Stimulated activated naive CD8-positive, alpha-beta T cell treated with anti-CD3 and anti-CD28 coated beads, Interleukin-15, Interleukin-2, amounts not matched to agents 100 ng/mL and 50 ng/mL, for 24 hours (primary cell): Measurements from ENCODE around the gene WASL.
"Not testable (repeated sequence)": the region's sequence is repeated elsewhere in the genome, so short reads cannot be mapped to it uniquely, and the experiment has no call there.

Experiments used
- H3K27ac Mint-ChIP-seq: one replicate; pipeline ENCODE4 v1.8.0; 2021; ENCODE audit warnings: mild to moderate bottlenecking, mixed read lengths
- H3K27me3 Mint-ChIP-seq: one replicate; pipeline ENCODE4 v1.8.0; 2021; ENCODE audit warnings: mixed read lengths
- H3K36me3 Mint-ChIP-seq: one replicate; pipeline ENCODE4 v1.8.0; 2021; ENCODE audit warnings: low read depth, mixed read lengths
- H3K4me1 Mint-ChIP-seq: one replicate; pipeline ENCODE4 v1.8.0; 2021; ENCODE audit warnings: low read depth, mixed read lengths
- H3K4me3 Mint-ChIP-seq: one replicate; pipeline ENCODE4 v1.8.0; 2021; ENCODE audit warnings: mild to moderate bottlenecking, mixed read lengths
- H3K9me3 Mint-ChIP-seq: one replicate; pipeline ENCODE4 v1.8.0; 2021; ENCODE audit warnings: mixed read lengths

The WASL gene

DNA sequence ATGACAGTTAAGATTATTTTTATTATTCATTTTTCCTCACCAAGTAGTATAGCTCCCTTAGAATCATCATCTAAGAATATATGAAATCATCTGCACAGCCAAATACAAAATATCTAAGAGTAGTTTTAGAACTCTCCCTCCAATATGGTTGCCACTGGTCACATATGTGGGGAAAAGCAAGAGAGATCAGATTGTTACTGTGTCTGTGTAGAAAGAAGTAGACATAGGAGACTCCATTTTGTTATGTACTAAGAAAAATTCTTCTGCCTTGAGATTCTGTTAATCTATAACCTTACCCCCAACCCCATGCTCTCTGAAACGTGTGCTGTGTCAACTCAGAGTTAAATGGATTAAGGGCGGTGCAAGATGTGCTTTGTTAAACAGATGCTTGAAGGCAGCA lies 31.7 kb upstream of the WASL start:
- H3K4me3 Mint-ChIP-seq, H3K36me3 Mint-ChIP-seq, H3K4me1 Mint-ChIP-seq, H3K27me3 Mint-ChIP-seq, H3K27ac Mint-ChIP-seq, H3K9me3 Mint-ChIP-seq: not testable (repeated sequence)

GRCh38 chr7:123774496-123774895 lies 25.7 kb upstream of the WASL start:
- Mint-ChIP-seq H3K9me3 (no peaks in the 10 kb centered on the region), H3K4me1 (peaks cover 13% of the 10 kb centered on the region), H3K4me3 (no peak overlapping the region), H3K27ac (no peak overlapping the region), H3K36me3 (no peaks in the 10 kb centered on the region), H3K27me3 (peaks cover 9% of the 10 kb centered on the region)

DNA sequence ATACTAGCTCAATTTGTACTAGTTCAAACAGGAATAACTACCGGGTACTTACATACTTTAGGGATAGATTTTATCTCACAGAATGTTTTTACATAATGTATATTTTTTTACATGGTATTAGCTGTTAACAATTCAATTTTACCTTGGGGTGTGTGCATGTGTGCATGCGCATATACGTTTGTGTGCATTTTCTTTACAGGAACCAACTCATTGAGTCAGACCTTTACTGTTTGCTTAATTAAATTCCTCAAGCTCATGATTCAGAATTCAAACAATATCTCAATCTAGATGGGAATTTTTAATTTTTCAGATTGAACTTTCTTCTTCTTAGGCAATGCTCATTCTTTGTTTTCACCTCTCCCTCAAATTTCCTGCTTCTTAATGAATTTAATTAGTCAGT lies 24.7 kb upstream of the WASL start:
- H3K36me3 Mint-ChIP-seq, result no peaks in the 10 kb centered on the region
- H3K4me1 Mint-ChIP-seq, result peaks cover 13% of the 10 kb centered on the region
- no peak overlapping the region for H3K27ac Mint-ChIP-seq
- no peak overlapping the region for H3K4me3 Mint-ChIP-seq
- H3K27me3 Mint-ChIP-seq, result peaks cover 14% of the 10 kb centered on the region
- no peaks in the 10 kb centered on the region for H3K9me3 Mint-ChIP-seq

GRCh38 chr7:123772652-123773051 lies 23.8 kb upstream of the WASL start:
- Mint-ChIP-seq H3K4me3 (no peak overlapping the region), H3K9me3 (no peaks in the 10 kb centered on the region), H3K4me1 (peaks cover 13% of the 10 kb centered on the region), H3K27me3 (peaks cover 11% of the 10 kb centered on the region), H3K27ac (no peak overlapping the region), H3K36me3 (no peaks in the 10 kb centered on the region)

DNA sequence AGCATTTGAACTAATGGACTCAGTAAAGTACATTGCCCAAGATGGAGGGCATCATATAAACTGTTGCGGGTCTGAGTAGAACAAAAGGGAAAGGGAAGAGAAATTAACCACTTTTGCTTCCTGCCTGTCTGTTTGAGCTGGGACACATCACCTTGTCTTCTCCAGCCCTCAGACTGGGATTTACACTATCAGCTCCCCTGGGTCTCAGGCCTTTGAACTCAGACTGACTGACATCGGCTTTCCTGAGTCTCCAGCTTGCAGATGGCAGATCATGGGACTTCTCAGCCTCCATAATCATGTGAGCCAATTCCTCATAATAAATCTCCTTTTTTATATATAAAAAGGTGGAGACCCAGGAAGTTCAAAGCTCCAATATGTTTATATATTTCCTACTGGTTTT lies 23.0 kb upstream of the WASL start:
- no peak overlapping the region for H3K27ac Mint-ChIP-seq
- no peaks in the 10 kb centered on the region for H3K9me3 Mint-ChIP-seq
- H3K4me3 Mint-ChIP-seq, result no peak overlapping the region
- peaks cover 13% of the 10 kb centered on the region for H3K4me1 Mint-ChIP-seq
- no peaks in the 10 kb centered on the region for H3K36me3 Mint-ChIP-seq
- peaks cover 17% of the 10 kb centered on the region for H3K27me3 Mint-ChIP-seq

GRCh38 chr7:123771256-123771655 lies 22.5 kb upstream of the WASL start:
- no peaks in the 10 kb centered on the region for H3K36me3 Mint-ChIP-seq
- H3K27ac Mint-ChIP-seq, result no peak overlapping the region
- H3K4me1 Mint-ChIP-seq, result peaks cover 13% of the 10 kb centered on the region
- no peaks in the 10 kb centered on the region for H3K9me3 Mint-ChIP-seq
- no peak overlapping the region for H3K4me3 Mint-ChIP-seq
- peaks cover 17% of the 10 kb centered on the region for H3K27me3 Mint-ChIP-seq

- Mint-ChIP-seq H3K4me3 (no peak overlapping the region), H3K27ac (peak overlapping the region; percentile 43)
Measured at GRCh38 chr7:123770378-123770777, 21.6 kb upstream of the WASL start.

DNA sequence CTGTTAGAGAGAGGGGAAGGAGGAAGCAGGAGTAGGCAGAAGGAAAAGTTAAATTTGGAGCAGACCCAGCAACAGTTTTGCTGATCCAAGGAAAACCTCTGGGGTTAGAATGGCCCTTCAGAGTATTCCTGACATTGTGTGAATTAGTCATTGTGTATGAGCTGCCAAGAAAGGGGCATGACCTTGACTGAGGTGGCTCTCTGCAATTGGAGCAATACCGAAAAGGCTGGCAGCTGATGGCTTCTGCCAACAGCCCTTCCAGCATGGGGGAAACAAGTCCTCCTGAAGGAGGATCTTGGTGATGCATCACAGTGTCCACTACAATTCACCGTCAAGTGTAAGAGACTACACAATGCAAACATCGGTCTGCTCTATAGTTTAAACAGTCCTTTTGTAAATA lies 20.6 kb upstream of the WASL start:
- H3K4me3 Mint-ChIP-seq, result no peak overlapping the region
- no peaks in the 10 kb centered on the region for H3K9me3 Mint-ChIP-seq
- no peaks in the 10 kb centered on the region for H3K36me3 Mint-ChIP-seq
- H3K4me1 Mint-ChIP-seq, result peaks cover 13% of the 10 kb centered on the region
- H3K27ac Mint-ChIP-seq, result no peak overlapping the region
- peaks cover 21% of the 10 kb centered on the region for H3K27me3 Mint-ChIP-seq

More at GRCh38 chr7:123770378-123770777, 21.6 kb upstream of the WASL start:
- H3K27me3 Mint-ChIP-seq, result peaks cover 22% of the 10 kb centered on the region
- H3K36me3 Mint-ChIP-seq, result no peaks in the 10 kb centered on the region
- no peaks in the 10 kb centered on the region for H3K9me3 Mint-ChIP-seq
- H3K4me1 Mint-ChIP-seq, result peaks cover 13% of the 10 kb centered on the region

DNA sequence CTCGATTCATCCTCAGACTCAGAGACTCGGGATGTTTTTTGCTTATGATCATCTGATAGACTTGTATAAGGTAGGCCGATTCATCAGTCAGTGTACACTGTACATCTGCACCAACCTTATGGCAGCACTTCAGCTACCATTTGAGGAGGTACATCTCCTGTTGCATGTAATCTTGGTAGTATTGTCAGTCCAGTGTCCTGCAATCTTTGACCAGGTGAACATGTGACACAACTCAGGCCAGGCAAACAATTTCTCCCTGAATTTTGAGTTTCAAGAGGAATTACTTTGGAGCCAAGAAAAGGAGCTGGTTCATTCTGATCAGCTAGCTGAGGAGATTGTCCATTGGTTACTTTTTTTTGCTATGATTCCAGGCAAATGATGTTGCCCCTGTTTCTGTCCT lies 19.7 kb upstream of the WASL start:
- peaks cover 26% of the 10 kb centered on the region for H3K27me3 Mint-ChIP-seq
- no peaks in the 10 kb centered on the region for H3K36me3 Mint-ChIP-seq
- H3K27ac Mint-ChIP-seq, result no peak overlapping the region
- no peak overlapping the region for H3K4me3 Mint-ChIP-seq
- H3K4me1 Mint-ChIP-seq, result peaks cover 13% of the 10 kb centered on the region
- H3K9me3 Mint-ChIP-seq, result peaks cover 5% of the 10 kb centered on the region

DNA sequence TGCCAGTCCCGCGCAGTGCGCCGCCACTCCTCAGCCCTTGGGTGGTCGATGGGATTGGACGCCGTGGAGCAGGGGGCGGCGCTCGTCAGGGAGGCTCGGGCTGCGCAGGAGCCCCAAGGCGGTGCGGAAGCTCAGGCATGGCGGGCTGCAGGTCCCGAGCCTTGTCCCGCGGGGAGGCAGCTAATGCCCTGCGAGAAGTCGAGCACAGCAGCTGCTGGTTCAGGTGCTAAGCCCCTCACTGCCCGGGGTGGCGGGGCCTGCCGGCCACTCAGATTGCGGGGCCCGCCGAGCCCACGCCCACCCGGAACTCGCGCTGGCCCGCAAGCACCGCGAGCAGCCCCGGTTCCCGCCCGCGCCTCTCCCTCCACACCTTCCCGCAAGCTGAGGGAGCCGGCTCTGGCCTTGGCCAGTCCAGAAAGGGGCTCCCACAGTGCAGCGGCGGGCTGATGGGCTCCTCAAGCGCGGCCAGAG lies 14.4 kb upstream of the WASL start:
- H3K9me3 Mint-ChIP-seq, result peaks cover 5% of the 10 kb centered on the region
- H3K4me3 Mint-ChIP-seq, result no peak overlapping the region
- no peak overlapping the region for H3K27ac Mint-ChIP-seq
- peaks cover 27% of the 10 kb centered on the region for H3K27me3 Mint-ChIP-seq
- no peaks in the 10 kb centered on the region for H3K36me3 Mint-ChIP-seq
- H3K4me1 Mint-ChIP-seq, result no peaks in the 10 kb centered on the region

DNA sequence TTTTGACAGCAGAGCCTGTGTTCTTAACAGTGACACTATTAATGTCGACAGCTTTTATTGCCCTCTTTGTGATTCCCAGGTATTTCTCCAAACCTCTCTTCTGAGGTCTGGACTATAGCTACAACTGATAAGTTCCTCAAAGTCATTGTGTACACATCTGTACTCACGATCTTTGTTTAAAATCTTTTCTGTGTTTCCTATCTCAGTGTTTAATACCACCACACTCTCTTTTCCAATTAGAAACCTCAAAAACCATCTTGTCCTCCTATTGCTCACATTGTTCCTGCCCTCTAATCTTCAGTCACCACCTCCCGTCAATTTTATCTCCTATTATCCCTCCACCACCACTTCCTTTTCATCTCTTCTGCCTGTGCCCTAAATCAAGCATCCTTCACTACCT lies 12.9 kb upstream of the WASL start:
- peaks cover 21% of the 10 kb centered on the region for H3K27me3 Mint-ChIP-seq
- H3K4me3 Mint-ChIP-seq, result no peak overlapping the region
- no peaks in the 10 kb centered on the region for H3K36me3 Mint-ChIP-seq
- peaks cover 5% of the 10 kb centered on the region for H3K9me3 Mint-ChIP-seq
- H3K27ac Mint-ChIP-seq, result no peak overlapping the region
- H3K4me1 Mint-ChIP-seq, result no peaks in the 10 kb centered on the region

DNA sequence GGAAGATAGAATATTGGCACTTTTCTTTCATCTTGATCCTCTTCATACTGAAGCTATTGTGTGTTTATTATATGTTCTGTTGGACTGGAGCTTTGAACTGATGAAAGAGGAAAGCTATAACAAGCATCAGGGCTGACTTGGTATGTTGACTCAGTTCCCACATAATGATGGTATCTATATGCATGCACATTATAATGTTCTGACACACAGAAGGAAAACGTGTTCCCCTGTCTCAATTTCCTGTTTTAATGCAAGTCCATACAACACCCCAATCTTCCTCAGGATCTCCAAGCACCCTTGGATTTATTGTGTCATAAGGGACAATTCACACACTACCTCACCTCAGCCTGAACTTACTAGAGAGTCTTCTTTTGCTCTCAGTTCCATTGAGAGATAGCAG lies 8.3 kb upstream of the WASL start:
- Mint-ChIP-seq H3K36me3 (no peaks in the 10 kb centered on the region), H3K27me3 (peaks cover 7% of the 10 kb centered on the region), H3K27ac (no peak overlapping the region), H3K4me3 (no peak overlapping the region), H3K4me1 (peaks cover 11% of the 10 kb centered on the region), H3K9me3 (no peaks in the 10 kb centered on the region)

- Mint-ChIP-seq H3K4me1 (peaks cover 24% of the 10 kb centered on the region), H3K27me3 (peaks cover 3% of the 10 kb centered on the region), H3K4me3 (no peak overlapping the region), H3K9me3 (no peaks in the 10 kb centered on the region), H3K36me3 (no peaks in the 10 kb centered on the region), H3K27ac (no peak overlapping the region)
Measured at GRCh38 chr7:123755338-123755737, 6.5 kb upstream of the WASL start.

DNA sequence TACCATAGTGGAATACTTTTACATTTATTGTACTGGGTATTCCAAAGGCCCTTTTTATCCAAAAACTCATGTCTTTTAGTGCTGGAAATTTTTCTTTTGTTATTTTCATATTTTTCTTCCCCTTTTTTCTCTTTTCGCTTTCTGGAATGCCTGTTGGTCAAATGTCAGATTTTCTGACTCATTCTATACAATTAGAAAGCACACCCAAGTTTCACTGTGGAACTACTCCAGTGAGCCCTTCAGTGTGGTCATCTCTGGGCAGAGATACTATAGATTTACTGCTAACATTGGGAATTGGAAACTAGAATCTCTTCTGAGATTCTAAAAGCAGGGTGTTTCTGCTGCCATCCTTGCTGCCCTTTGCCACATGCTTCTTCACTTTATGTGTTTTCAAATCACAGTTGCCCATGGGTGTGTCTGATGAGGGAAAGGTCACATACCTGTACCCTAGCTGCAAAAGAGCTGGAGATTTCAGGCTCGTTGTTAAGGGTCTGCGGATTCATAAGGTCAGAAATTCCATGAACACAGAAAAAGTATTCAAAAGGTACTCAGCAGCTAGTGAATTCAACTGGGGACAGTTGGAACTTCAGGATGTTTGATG lies 5.6 kb upstream of the WASL start:
- Mint-ChIP-seq H3K9me3 (no peaks in the 10 kb centered on the region), H3K4me3 (no peak overlapping the region), H3K4me1 (peaks cover 30% of the 10 kb centered on the region), H3K27me3 (no peaks in the 10 kb centered on the region), H3K27ac (no peak overlapping the region), H3K36me3 (no peaks in the 10 kb centered on the region)

GRCh38 chr7:123752534-123752933 lies 3.7 kb upstream of the WASL start:
- no peaks in the 10 kb centered on the region for H3K9me3 Mint-ChIP-seq
- H3K4me3 Mint-ChIP-seq, result no peak overlapping the region
- no peaks in the 10 kb centered on the region for H3K27me3 Mint-ChIP-seq
- no peaks in the 10 kb centered on the region for H3K36me3 Mint-ChIP-seq
- peaks cover 34% of the 10 kb centered on the region for H3K4me1 Mint-ChIP-seq
- no peak overlapping the region for H3K27ac Mint-ChIP-seq

- no peak overlapping the region for H3K4me3 Mint-ChIP-seq
- peaks cover under 1% of the 10 kb centered on the region for H3K36me3 Mint-ChIP-seq
- H3K27me3 Mint-ChIP-seq, result no peaks in the 10 kb centered on the region
- no peaks in the 10 kb centered on the region for H3K9me3 Mint-ChIP-seq
- no peak overlapping the region for H3K27ac Mint-ChIP-seq
- H3K4me1 Mint-ChIP-seq, result peaks cover 41% of the 10 kb centered on the region
Measured at GRCh38 chr7:123751821-123752220, 3.0 kb upstream of the WASL start.
